ENCODE measurements around the gene POLRMT. TPM values are rescaled to one million over a fixed set of nuclear protein-coding genes. Genes with fewer than 3 reads are reported as not detected.

POLRMT gene
- total RNA-seq, 1 experiment from 2014 or later: 104 TPM

- Mint-ChIP-seq H3K27me3 (ENCODE audit: low read depth) (no peaks in the 10 kb centered on the region), H3K4me3 (no peak overlapping the region), H3K9me3 (no peaks in the 10 kb centered on the region), H3K36me3 (ENCODE audit: insufficient read depth in 1 of 3, low read depth in 3 of 3) (peaks cover 25 to 50% (median 44%) of the 10 kb centered on the region in 3 experiments; a peak in 6 of 7 replicates), H3K4me1 (0 out of 4 replicates have a peak, but pooled peaks cover 0 to under 1% of the 10 kb centered on the region in 2 experiments), H3K27ac (peak overlapping the region in 2 of 3 experiments; percentile 40 to 61; a peak in 2 of 7 replicates)
- H3K79me1 ChIP-seq (ENCODE audit: insufficient read depth, low read depth, low read length, poor library complexity, severe bottlenecking): peaks cover 5% of the 10 kb centered on the region
- no peak overlapping the region for H3K4ac ChIP-seq (ENCODE audit: low read depth, low read length)
- H3K27me3 ChIP-seq (ENCODE audit: insufficient read depth, low read length): no peaks in the 10 kb centered on the region
- no peak overlapping the region for H3K9ac ChIP-seq (ENCODE audit: extremely low read depth, insufficient read length, low read length)
- no peak for DNase-seq
- no peak overlapping the region for H3K14ac ChIP-seq (ENCODE audit: insufficient read depth, low read length)
- TF ChIP-seq, protein P1, sequence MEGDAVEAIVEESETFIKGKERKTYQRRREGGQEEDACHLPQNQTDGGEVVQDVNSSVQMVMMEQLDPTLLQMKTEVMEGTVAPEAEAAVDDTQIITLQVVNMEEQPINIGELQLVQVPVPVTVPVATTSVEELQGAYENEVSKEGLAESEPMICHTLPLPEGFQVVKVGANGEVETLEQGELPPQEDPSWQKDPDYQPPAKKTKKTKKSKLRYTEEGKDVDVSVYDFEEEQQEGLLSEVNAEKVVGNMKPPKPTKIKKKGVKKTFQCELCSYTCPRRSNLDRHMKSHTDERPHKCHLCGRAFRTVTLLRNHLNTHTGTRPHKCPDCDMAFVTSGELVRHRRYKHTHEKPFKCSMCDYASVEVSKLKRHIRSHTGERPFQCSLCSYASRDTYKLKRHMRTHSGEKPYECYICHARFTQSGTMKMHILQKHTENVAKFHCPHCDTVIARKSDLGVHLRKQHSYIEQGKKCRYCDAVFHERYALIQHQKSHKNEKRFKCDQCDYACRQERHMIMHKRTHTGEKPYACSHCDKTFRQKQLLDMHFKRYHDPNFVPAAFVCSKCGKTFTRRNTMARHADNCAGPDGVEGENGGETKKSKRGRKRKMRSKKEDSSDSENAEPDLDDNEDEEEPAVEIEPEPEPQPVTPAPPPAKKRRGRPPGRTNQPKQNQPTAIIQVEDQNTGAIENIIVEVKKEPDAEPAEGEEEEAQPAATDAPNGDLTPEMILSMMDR (conservative IDR thresholded peaks at IDR 0.05): no peak
- H3K18ac ChIP-seq (ENCODE audit: insufficient read length, low read depth, low read length): no peak overlapping the region
- H2BK120ac ChIP-seq (ENCODE audit: low read depth, low read length, poor library complexity, severe bottlenecking): no peak overlapping the region
- H3K9me3 ChIP-seq (ENCODE audit: control insufficient read depth, low read depth, low read length): no peaks in the 10 kb centered on the region
- H2BK20ac ChIP-seq (ENCODE audit: low read depth, low read length, poor library complexity, severe bottlenecking): no peak overlapping the region
- H4K91ac ChIP-seq (ENCODE audit: insufficient read length, low read depth, low read length): no peak overlapping the region
- H2BK15ac ChIP-seq (ENCODE audit: low read depth, low read length): no peak overlapping the region
- H4K8ac ChIP-seq (replicated peaks; ENCODE audit: insufficient read length, low read depth, low read length): no peak overlapping the region
- H2AK5ac ChIP-seq (ENCODE audit: insufficient read length, low read length): no peak overlapping the region
- no CpG with 5 or more reads among the region's 24 CpGs for WGBS (ENCODE audit: extremely low coverage, insufficient read length, low lambda C conversion rate)
- no peaks in the 10 kb centered on the region for H3K4me1 ChIP-seq (ENCODE audit: insufficient read depth, low read length)
- H4K5ac ChIP-seq (ENCODE audit: insufficient read length, low read depth, low read length): no peak overlapping the region
- H4K20me1 ChIP-seq (ENCODE audit: control insufficient read depth, insufficient read depth, insufficient read length): no peaks in the 10 kb centered on the region
- H3K23ac ChIP-seq (ENCODE audit: insufficient read length, low read depth, low read length): no peak overlapping the region
- H3K56ac ChIP-seq (ENCODE audit: insufficient read length, low read depth, low read length): no peak overlapping the region
- H2BK5ac ChIP-seq (ENCODE audit: insufficient read length, low read length): no peak overlapping the region
- no peak overlapping the region for H2BK12ac ChIP-seq (ENCODE audit: insufficient read length, low read depth, low read length)
- H3K79me2 ChIP-seq (ENCODE audit: insufficient read depth, low read length): no peaks in the 10 kb centered on the region
- H3T11ph ChIP-seq (ENCODE audit: low read length): no peak overlapping the region
- H2AFZ ChIP-seq (ENCODE audit: low read length): no peak overlapping the region
- H3K4me2 ChIP-seq (ENCODE audit: insufficient read depth, insufficient read length, low read length): no peak overlapping the region
- no peaks in the 10 kb centered on the region for H3K23me2 ChIP-seq (ENCODE audit: insufficient read length, low read depth, low read length, poor library complexity, severe bottlenecking)
- no peak overlapping the region for H3K27ac ChIP-seq (ENCODE audit: insufficient read length, low read depth, low read length)
These were observed 9.4 kb downstream of the POLRMT start for GRCh38 chr19:623974-624373.
